NCI-H1092 (cell line): ENCODE data around the gene CACNG6.
"Not testable (repeated sequence)": the region's sequence is repeated elsewhere in the genome, so short reads cannot be mapped to it uniquely, and the experiment has no call there.

Experiments
- DNase-seq: peaks from one replicate; lab custom pipeline; 2025; lab: John Stamatoyannopoulos, UW

The CACNG6 gene

GRCh38 chr19:53991224-53992113 lies at the start of gene CACNG6:
Gene CACNG6, plus strand, starts transcription at chr19:53991637. Its CDS starts 1,241 bp downstream, at chr19:53992878.
- DNase-seq: no peak

- no peak for DNase-seq
Measured at GRCh38 chr19:53942001-53942786, 49.2 kb upstream of the CACNG6 start.

- no peak for DNase-seq
Measured at GRCh38 chr19:53944416-53944815, 47.0 kb upstream of the CACNG6 start.

- no peak for DNase-seq
Measured at GRCh38 chr19:53944933-53945332, 46.5 kb upstream of the CACNG6 start.

- no peak for DNase-seq
Measured at GRCh38 chr19:53945441-53945840, 46.0 kb upstream of the CACNG6 start.

GRCh38 chr19:53945998-53946397 lies 45.4 kb upstream of the CACNG6 start:
- no peak for DNase-seq

- DNase-seq: no peak
Measured at GRCh38 chr19:53947624-53948023, 43.8 kb upstream of the CACNG6 start.

GRCh38 chr19:53948611-53949010 lies 42.8 kb upstream of the CACNG6 start:
- not testable (repeated sequence) for DNase-seq

GRCh38 chr19:53951436-53951835 lies 40.0 kb upstream of the CACNG6 start:
- no peak for DNase-seq

GRCh38 chr19:53951947-53952346 lies 39.5 kb upstream of the CACNG6 start:
- no peak for DNase-seq

- DNase-seq: no peak
Measured at GRCh38 chr19:53953383-53953782, 38.1 kb upstream of the CACNG6 start.

GRCh38 chr19:53957448-53958167 lies 33.8 kb upstream of the CACNG6 start:
- no peak for DNase-seq

GRCh38 chr19:53958168-53958571 lies 33.3 kb upstream of the CACNG6 start:
- DNase-seq: peak; percentile 13

- DNase-seq: no peak
Measured at GRCh38 chr19:53958823-53959757, 32.3 kb upstream of the CACNG6 start.

- DNase-seq: no peak
Measured at GRCh38 chr19:53960187-53960586, 31.2 kb upstream of the CACNG6 start.

- DNase-seq: no peak
Measured at GRCh38 chr19:53960886-53961285, 30.6 kb upstream of the CACNG6 start.

- no peak for DNase-seq
Measured at GRCh38 chr19:53961523-53962356, 29.7 kb upstream of the CACNG6 start.

GRCh38 chr19:53962887-53963431 lies 28.5 kb upstream of the CACNG6 start, which contains the start of gene CACNG8:
Gene CACNG8, plus strand, starts transcription at chr19:53962937.
- DNase-seq: no peak

- no peak for DNase-seq
Measured at GRCh38 chr19:53965091-53965490, 26.3 kb upstream of the CACNG6 start.

GRCh38 chr19:53966931-53967330 lies 24.5 kb upstream of the CACNG6 start:
- no peak for DNase-seq
